CD4-positive, alpha-beta T cell treated with Interleukin-4 for 1 hour (primary cell): ENCODE measurements around the gene EVI5L.
"Not testable (repeated sequence)": the region's sequence is repeated elsewhere in the genome, so short reads cannot be mapped to it uniquely, and the experiment has no call there.

ENCODE experiments used
- DNase-seq, 2 donors: peaks; one replicate each; pipeline ENCODE4 v3.0.0-alpha.2; 2020 to 2022

The EVI5L gene

GRCh38 chr19:7829561-7830271 lies at the start of gene EVI5L:
Gene EVI5L (plus strand): TSS chr19:7830218. CDS start chr19:7846543, 16,325 bp downstream.
- DNase-seq, result peak; percentile 100

GRCh38 chr19:7781157-7781556 lies 48.9 kb upstream of the EVI5L start:
- DNase-seq, result no peak

GRCh38 chr19:7783991-7784423 lies 46.0 kb upstream of the EVI5L start:
- DNase-seq, result peak in 1 of 2 donors; percentile 42

GRCh38 chr19:7784856-7785255 lies 45.2 kb upstream of the EVI5L start:
- DNase-seq, result no peak

GRCh38 chr19:7787141-7787540 lies 42.9 kb upstream of the EVI5L start:
- DNase-seq, result no peak

GRCh38 chr19:7787602-7788177 lies 42.3 kb upstream of the EVI5L start:
- no peak for DNase-seq

GRCh38 chr19:7788178-7788932 lies 41.7 kb upstream of the EVI5L start:
- no peak for DNase-seq

- DNase-seq, result no peak
Observed at GRCh38 chr19:7788933-7789323, 41.1 kb upstream of the EVI5L start.

- peak; percentile 42 to 66 for DNase-seq
Observed at GRCh38 chr19:7789447-7789846, 40.6 kb upstream of the EVI5L start.

GRCh38 chr19:7790416-7790815 lies 39.6 kb upstream of the EVI5L start:
- no peak for DNase-seq

GRCh38 chr19:7792281-7792680 lies 37.7 kb upstream of the EVI5L start:
- no peak for DNase-seq

GRCh38 chr19:7792701-7793100 lies 37.3 kb upstream of the EVI5L start:
- not testable (repeated sequence) for DNase-seq

GRCh38 chr19:7793493-7793892 lies 36.5 kb upstream of the EVI5L start:
- DNase-seq, result no peak

GRCh38 chr19:7795555-7796161 lies 34.4 kb upstream of the EVI5L start:
- no peak for DNase-seq

- DNase-seq, result peak; percentile 64 to 76
Observed at GRCh38 chr19:7799640-7800355, 30.2 kb upstream of the EVI5L start.

GRCh38 chr19:7801020-7801570 lies 28.9 kb upstream of the EVI5L start:
- no peak for DNase-seq

GRCh38 chr19:7806234-7806633 lies 23.8 kb upstream of the EVI5L start:
- no peak for DNase-seq

GRCh38 chr19:7806876-7807275 lies 23.1 kb upstream of the EVI5L start:
- no peak for DNase-seq

- no peak for DNase-seq
Observed at GRCh38 chr19:7808108-7808507, 21.9 kb upstream of the EVI5L start.

GRCh38 chr19:7811989-7812388 lies 18.0 kb upstream of the EVI5L start:
- DNase-seq, result no peak

- DNase-seq, result peak in 1 of 2 donors; percentile 47
Observed at GRCh38 chr19:7815325-7815724, 14.7 kb upstream of the EVI5L start.

GRCh38 chr19:7816040-7816439 lies 14.0 kb upstream of the EVI5L start:
- not testable (repeated sequence) for DNase-seq
